ENCODE data around the gene GNAT3.

GNAT3 gene

GRCh38 chr7:80411621-80412020 is 100.2 kb downstream of the GNAT3 start:
- TF ChIP-seq CTCF (IDR thresholded peaks at IDR 0.05; ENCODE audit: low read depth, low read length): no peak
- H3K4me1 ChIP-seq: peaks cover 4% of the 10 kb centered on the region
- no peak for DNase-seq
- H3K36me3 ChIP-seq: no peaks in the 10 kb centered on the region
- H3K9me3 ChIP-seq: no peaks in the 10 kb centered on the region
- H3K27me3 ChIP-seq: no peaks in the 10 kb centered on the region
- H3K4me3 ChIP-seq (ENCODE audit: low read depth, low read length): no peak overlapping the region

- DNase-seq: no peak
- H3K9me3 ChIP-seq: no peaks in the 10 kb centered on the region
- peaks cover 3% of the 10 kb centered on the region for H3K4me1 ChIP-seq
- TF ChIP-seq CTCF (IDR thresholded peaks at IDR 0.05; ENCODE audit: low read depth, low read length): no peak
- H3K4me3 ChIP-seq (ENCODE audit: low read depth, low read length): no peak overlapping the region
- H3K36me3 ChIP-seq: no peaks in the 10 kb centered on the region
- no peaks in the 10 kb centered on the region for H3K27me3 ChIP-seq
Observed at GRCh38 chr7:80410081-80410480, 101.8 kb downstream of the GNAT3 start.
